Gastroesophageal sphincter (tissue), 3 donors: ENCODE measurements around the gene SERPINB12.

ENCODE experiments used
- CTCF ChIP-seq, 4 experiments: fragments of 200-600 bp in 2 of 4; fragments of 450-650 bp in 2 of 4; sonication (generic) in 1 of 4; IDR thresholded peaks; one replicate each; pipeline ENCODE4 v1.5.1; 2017 to 2019; ENCODE audit warnings: antibody characterized with exemption in 4 of 4, mild to moderate bottlenecking in 2 of 4, moderate library complexity in 2 of 4
- POLR2A ChIP-seq, 2 donors: fragments of 450-650 bp; IDR thresholded peaks; one replicate each; pipeline ENCODE4 v1.6.1; 2017; ENCODE audit warnings: antibody characterized with exemption in 2 of 2, mild to moderate bottlenecking in 2 of 2, moderate library complexity in 1 of 2

DNA sequence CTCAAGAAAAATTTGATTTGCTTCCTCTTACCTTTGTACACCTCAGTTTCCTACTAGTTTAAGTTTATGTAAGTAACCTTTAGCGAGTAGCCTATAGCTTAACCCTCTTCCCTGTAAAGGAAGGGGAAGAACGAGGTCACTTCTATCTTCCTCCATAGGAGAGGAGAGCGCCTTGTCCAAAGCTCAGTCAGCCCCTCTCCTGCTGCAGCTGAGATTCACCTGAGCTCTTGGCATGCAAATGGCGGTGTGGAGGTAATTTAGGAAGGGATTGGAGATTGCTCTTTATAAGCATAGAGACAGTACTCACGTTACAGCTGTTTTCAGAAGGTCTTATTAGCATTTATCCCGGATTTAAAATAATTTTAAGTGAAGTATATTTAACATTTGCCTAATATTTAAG is 27.8 kb upstream of the SERPINB12 start:
- no peak for TF ChIP-seq POLR2A (IDR thresholded peaks at IDR 0.05)
- TF ChIP-seq CTCF (IDR thresholded peaks at IDR 0.05): no peak
